H1 (cell line): Measurements from ENCODE around the gene PFDN1. TPM values are rescaled to one million over a fixed set of nuclear protein-coding genes. Genes with fewer than 3 reads are reported as not detected.

Experiments used
- CTCF ChIA-PET: fragments of 300-600 bp; sonication (Branson Sonifier 250); formaldehyde crosslinking; loops from one replicate; lab custom pipeline; 2021; ENCODE audit not compliant: partially characterized antibody; lab: Charles Lee
- POLR2A ChIA-PET: fragments of 300-600 bp; sonication (Branson Sonifier 250); formaldehyde crosslinking; loops from one replicate; lab custom pipeline; 2021; ENCODE audit warnings: inconsistent platforms; ENCODE audit not compliant: partially characterized antibody; lab: Charles Lee
- DNase-seq, 2 experiments: peaks; one replicate each; pipeline versions ENCODE4 v3.0.0 to v3.0.0-alpha.2; 2010 to 2022; ENCODE audit warnings: low spot score in 2 of 2, low read depth in 1 of 2, mixed read lengths in 1 of 2
- FAIRE-seq: peaks from 2 replicates; lab custom pipeline; 2011; peaks lifted over from hg19 to GRCh38; lab: Jason Lieb, UNC
- H2AFZ ChIP-seq: 2 replicates; pipeline ENCODE4 v1.8.1; 2012; ENCODE audit warnings: low read length, inconsistent platforms
- H2AK5ac ChIP-seq: 2 replicates; pipeline ENCODE4 v1.6.1; 2013; ENCODE audit warnings: low read depth, low read length
- H2BK120ac ChIP-seq: replicated peaks from 2 replicates; pipeline ENCODE3; 2013; ENCODE audit warnings: low read depth, low read length, inconsistent platforms
- H2BK12ac ChIP-seq: 2 replicates; pipeline ENCODE4 v1.6.1; 2013; ENCODE audit warnings: low read depth, low read length
- H2BK15ac ChIP-seq: 2 replicates; pipeline ENCODE4 v1.6.1; 2013; ENCODE audit warnings: low read length
- H2BK20ac ChIP-seq: 2 replicates; pipeline ENCODE4 v1.6.1; 2013; ENCODE audit warnings: low read length
- H2BK5ac ChIP-seq: 2 replicates; pipeline ENCODE4 v1.6.1; 2013; ENCODE audit warnings: low read depth, low read length
- H3K14ac ChIP-seq: 2 replicates; pipeline ENCODE4 v1.6.1; 2013; ENCODE audit warnings: inconsistent platforms; ENCODE audit not compliant: insufficient read length
- H3K18ac ChIP-seq: 2 replicates; pipeline ENCODE4 v1.6.1; 2013; ENCODE audit warnings: low read length; ENCODE audit errors: extremely low read depth
- H3K23ac ChIP-seq: 2 replicates; pipeline ENCODE4 v1.6.1; 2013; ENCODE audit warnings: inconsistent platforms; ENCODE audit not compliant: insufficient read length
- H3K23me2 ChIP-seq: 2 replicates; pipeline ENCODE4 v1.6.1; 2013; ENCODE audit warnings: low read depth, low read length
- H3K27ac ChIP-seq: 2 replicates; pipeline ENCODE4 v1.6.1; 2011; ENCODE audit warnings: low read depth, low read length, inconsistent platforms
- H3K27me3 ChIP-seq, 4 experiments: replicated peaks in 1 of 4; 1 replicate in 1 of 4; 2 replicates in 3 of 4; pipeline versions ENCODE4 v1.6.1 to v1.8.1; 2011 to 2013; ENCODE audit warnings: low read length in 3 of 4, mild to moderate bottlenecking in 3 of 4, inconsistent platforms in 2 of 4, mixed read lengths in 2 of 4, moderate library complexity in 1 of 4; ENCODE audit not compliant: control insufficient read depth in 3 of 4, insufficient read depth in 3 of 4; ENCODE audit errors: extremely low read depth in 1 of 4
- H3K36me3 ChIP-seq, 4 experiments: 2 replicates each; pipeline versions ENCODE4 v1.6.1 to v1.8.1; 2011 to 2013; ENCODE audit warnings: mild to moderate bottlenecking in 4 of 4, low read length in 3 of 4, moderate library complexity in 2 of 4, control low read depth in 1 of 4, inconsistent platforms in 1 of 4; ENCODE audit not compliant: insufficient read depth in 4 of 4, control insufficient read depth in 2 of 4
- H3K4ac ChIP-seq: replicated peaks from 2 replicates; pipeline ENCODE3; 2013; ENCODE audit warnings: low read length, low read depth, mixed read lengths, inconsistent platforms; ENCODE audit not compliant: insufficient read length
- H3K4me1 ChIP-seq, 4 experiments: replicated peaks in 1 of 4; 1 replicate in 1 of 4; 2 replicates in 3 of 4; pipeline versions ENCODE4 v1.6.1 to v1.8.1; 2011 to 2013; ENCODE audit warnings: low read length in 3 of 4, inconsistent platforms in 2 of 4, mixed read lengths in 1 of 4; ENCODE audit not compliant: insufficient read depth in 4 of 4, control insufficient read depth in 3 of 4
- H3K4me2 ChIP-seq, 2 experiments: 2 replicates each; pipeline versions ENCODE4 v1.6.1 to v1.8.1; 2011 to 2013; ENCODE audit warnings: low read depth in 2 of 2, low read length in 2 of 2, control low read depth in 1 of 2, inconsistent platforms in 1 of 2, mild to moderate bottlenecking in 1 of 2; ENCODE audit not compliant: insufficient read depth in 1 of 2
- H3K4me3 ChIP-seq, 4 experiments: fragments of 200-600, 300-600 bp in 1 of 4; sonication (generic), shearing (Covaris generic), sonication (Bioruptor Twin) in 1 of 4; 2 replicates each; pipeline versions ENCODE4 v1.5.1 to v1.8.1; 2011 to 2016; ENCODE audit warnings: low read length in 4 of 4, low read depth in 3 of 4, control low read depth in 2 of 4, inconsistent platforms in 2 of 4, mild to moderate bottlenecking in 2 of 4, mixed read lengths in 1 of 4, moderate library complexity in 1 of 4; ENCODE audit not compliant: insufficient read depth in 2 of 4; ENCODE audit errors: extremely low read depth in 1 of 4
- H3K56ac ChIP-seq: replicated peaks from 2 replicates; pipeline ENCODE3; 2013; ENCODE audit warnings: low read depth, mild to moderate bottlenecking, mixed read lengths, low read length, inconsistent platforms; ENCODE audit not compliant: insufficient read length
- H3K79me1 ChIP-seq: 2 replicates; pipeline ENCODE4 v1.6.1; 2013; ENCODE audit warnings: low read depth, low read length, control low read depth
- H3K79me2 ChIP-seq, 2 experiments: 2 replicates each; pipeline versions ENCODE4 v1.6.1 to v1.8.1; 2012 to 2013; ENCODE audit warnings: low read length in 2 of 2, mild to moderate bottlenecking in 2 of 2, inconsistent platforms in 1 of 2; ENCODE audit not compliant: insufficient read depth in 2 of 2, control insufficient read depth in 1 of 2
- H3K9ac ChIP-seq, 4 experiments: replicated peaks in 1 of 4; 1 replicate in 1 of 4; 2 replicates in 3 of 4; pipeline versions ENCODE4 v1.6.1 to v1.8.1; 2011 to 2013; ENCODE audit warnings: low read depth in 3 of 4, low read length in 3 of 4, control low read depth in 2 of 4, mild to moderate bottlenecking in 2 of 4, moderate library complexity in 2 of 4, inconsistent platforms in 1 of 4; ENCODE audit errors: extremely low read depth in 1 of 4
- H3K9me3 ChIP-seq, 2 experiments: 2 replicates each; pipeline versions ENCODE4 v1.6.1 to v1.8.1; 2012 to 2013; ENCODE audit warnings: mild to moderate bottlenecking in 2 of 2, moderate library complexity in 2 of 2, control low read depth in 1 of 2, inconsistent platforms in 1 of 2, low read depth in 1 of 2, low read length in 1 of 2, mixed read lengths in 1 of 2; ENCODE audit not compliant: insufficient read depth in 2 of 2
- H4K20me1 ChIP-seq, 2 experiments: replicated peaks in 1 of 2; 2 replicates each; pipeline versions ENCODE3 to v1.8.1; 2011 to 2013; ENCODE audit warnings: inconsistent platforms in 2 of 2, low read length in 2 of 2, mild to moderate bottlenecking in 1 of 2; ENCODE audit not compliant: insufficient read depth in 2 of 2, control insufficient read depth in 1 of 2
- H4K5ac ChIP-seq: 2 replicates; pipeline ENCODE4 v1.6.1; 2013; ENCODE audit warnings: low read length, low read depth, mixed read lengths, inconsistent platforms; ENCODE audit not compliant: insufficient read length
- H4K8ac ChIP-seq: 2 replicates; pipeline ENCODE4 v1.8.0; 2013; ENCODE audit warnings: mild to moderate bottlenecking, moderate library complexity, low read length, inconsistent platforms; ENCODE audit not compliant: insufficient read depth; ENCODE audit errors: extremely low read depth
- H4K91ac ChIP-seq: replicated peaks from 2 replicates; pipeline ENCODE3; 2013; ENCODE audit warnings: low read length, mixed read lengths, inconsistent platforms; ENCODE audit not compliant: insufficient read length
- CBX8 ChIP-seq: fragments of 300-800, 300-1000 bp; sonication (generic); IDR thresholded peaks from 2 replicates; pipeline ENCODE4 v1.7.1; 2016; ENCODE audit warnings: low read depth, low read length, borderline replicate concordance
- CEBPB ChIP-seq: IDR thresholded peaks from 2 replicates; pipeline ENCODE4 v1.6.1; 2012; ENCODE audit warnings: low read depth, low read length
- CHD1 ChIP-seq: IDR thresholded peaks from 2 replicates; pipeline ENCODE4 v1.6.1; 2012; ENCODE audit warnings: low read depth, low read length, improper control_type of control experiment
- CTCF ChIP-seq, 3 experiments: IDR thresholded peaks; 1 replicate in 2 of 3; 2 replicates in 1 of 3; pipeline versions ENCODE4 v1.5.1 to v1.6.1; 2011; ENCODE audit warnings: low read length in 3 of 3, mild to moderate bottlenecking in 3 of 3, inconsistent platforms in 2 of 3, low read depth in 1 of 3, moderate library complexity in 1 of 3; ENCODE audit not compliant: insufficient read depth in 1 of 3; ENCODE audit errors: control extremely low read depth in 1 of 3
- E2F6 ChIP-seq: IDR thresholded peaks from 2 replicates; pipeline ENCODE4 v1.6.1; 2012; ENCODE audit warnings: inconsistent platforms
- GTF2F1 ChIP-seq: IDR thresholded peaks from 2 replicates; pipeline ENCODE4 v1.6.1; 2012; ENCODE audit warnings: low read depth, low read length, improper control_type of control experiment, borderline replicate concordance
- MAFK ChIP-seq: IDR thresholded peaks from 2 replicates; pipeline ENCODE4 v1.6.1; 2012; ENCODE audit warnings: low read depth, mild to moderate bottlenecking, improper control_type of control experiment, low read length
- NRF1 ChIP-seq: IDR thresholded peaks from 2 replicates; pipeline ENCODE4 v1.6.1; 2011; ENCODE audit warnings: mild to moderate bottlenecking, low read depth, low read length, improper control_type of control experiment
- SIX5 ChIP-seq: IDR thresholded peaks from 2 replicates; pipeline ENCODE4 v1.6.1; 2011; ENCODE audit warnings: mild to moderate bottlenecking, low read depth, low read length
- TAF1 ChIP-seq: IDR thresholded peaks from 2 replicates; pipeline ENCODE4 v1.6.1; 2011; ENCODE audit warnings: mild to moderate bottlenecking, low read depth, low read length
- TBP ChIP-seq: IDR thresholded peaks from 2 replicates; pipeline ENCODE4 v1.6.1; 2011; ENCODE audit warnings: low read depth, low read length, improper control_type of control experiment
- WGBS, 2 experiments: shearing (Covaris generic) in 1 of 2; methylation state at CpG; one replicate each; pipeline versions ENCODE4 v1.1.6 to v1.1.7; 2013 to 2015; ENCODE audit warnings: low lambda C conversion rate in 2 of 2, mixed read lengths in 2 of 2, inconsistent platforms in 1 of 2, low coverage in 1 of 2, missing lambda C conversion rate in 1 of 2; ENCODE audit not compliant: insufficient replicate concordance in 2 of 2, insufficient coverage in 1 of 2, insufficient read length in 1 of 2; ENCODE audit errors: extremely low coverage in 1 of 2, missing lambda C conversion rate in 1 of 2; 5-methylcytosine and 5-hydroxymethylcytosine counted together
- polyA plus RNA-seq, 7 experiments: library from polyadenylated mRNA; depleted of rRNA in 3 of 7; stranded (reverse) in 5 of 7; unstranded in 2 of 7; fragments of >200 nt in 5 of 7; fragments of 200-250 nt in 2 of 7; gene quantifications; 1 replicate in 5 of 7; 2 replicates in 1 of 7; 4 replicates in 1 of 7; pipeline versions ENCODE4 v1.2.1 to v1.2.3, GENCODE V29; 2011 to 2013; ENCODE audit warnings: missing spikeins in 2 of 7, mixed read lengths in 2 of 7
- total RNA-seq: library from RNA; stranded (reverse); fragmentation: NEBNext Ultra II Directional; extraction: Animal tissue kit (Norgen Biotek cat#: 25700); gene quantifications from 2 replicates; pipeline ENCODE4 v1.2.1, GENCODE V29; 2021
- TF ChIP-seq, protein P1 (sequence below): IDR thresholded peaks from 2 replicates; pipeline ENCODE4 v1.6.1; 2012; ENCODE audit warnings: inconsistent platforms

Gene PFDN1
- total and polyA plus RNA-seq, 2 of the 8 experiments (the other 6 are each of a cell fraction or from before 2014, with no cell fraction given): 53.0 to 89.6 TPM

DNA sequence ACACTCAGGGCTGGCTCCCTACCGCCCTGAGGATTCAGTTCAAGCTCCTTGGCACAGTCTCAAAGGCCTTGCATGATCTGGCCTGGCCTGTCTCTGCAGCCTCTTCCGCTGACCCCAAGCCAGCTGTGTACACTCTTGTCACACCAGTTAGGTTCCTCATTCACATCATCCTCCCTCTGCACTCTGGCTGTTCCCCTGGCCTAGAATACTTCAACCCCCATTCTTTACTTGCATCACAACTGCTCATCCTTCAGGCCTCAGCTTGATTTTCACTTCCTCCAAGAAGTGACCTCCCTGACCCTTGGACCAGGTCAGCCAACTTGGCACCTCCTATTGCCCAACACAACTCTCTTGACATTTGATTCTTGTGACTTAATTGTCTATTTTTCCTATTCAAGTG, 18.9 kb upstream of the PFDN1 start:
- no peak overlapping the region for H2BK12ac ChIP-seq
- no peak overlapping the region for H2BK5ac ChIP-seq
- ChIA-PET CTCF (interaction anchor here (0.5 to 14.2 kb wide), 10 partner anchors 13 to 371 kb away, joined by 3 to 102 read pairs (median 3); partner anchors contain the start of gene PFDN1), POLR2A (interaction anchor here (2.1 kb wide), 1 partner anchor 18 kb away, joined by 8 read pairs; the partner anchor contains the start of gene PFDN1)
- no peak overlapping the region for H3K4ac ChIP-seq
- H3K4me3 ChIP-seq: no peak overlapping the region
- no peak overlapping the region for H2AK5ac ChIP-seq
- no peaks in the 10 kb centered on the region for H3K79me2 ChIP-seq
- no peaks in the 10 kb centered on the region for H3K27me3 ChIP-seq
- H3K4me2 ChIP-seq: no peak overlapping the region
- no peak overlapping the region for H3K56ac ChIP-seq
- no peak overlapping the region for H3K14ac ChIP-seq
- H2BK20ac ChIP-seq: no peak overlapping the region
- no peak overlapping the region for H3K23ac ChIP-seq
- no peak overlapping the region for H3K9ac ChIP-seq
- no peaks in the 10 kb centered on the region for H3K23me2 ChIP-seq
- no peak overlapping the region for H2AFZ ChIP-seq
- FAIRE-seq: no peak
- H4K20me1 ChIP-seq: no peaks in the 10 kb centered on the region
- no peaks in the 10 kb centered on the region for H3K36me3 ChIP-seq
- DNase-seq: no peak
- no peaks in the 10 kb centered on the region for H3K79me1 ChIP-seq
- whole genome bisulfite sequencing, 2 experiments: 76% methylated on average over 2 of the region's 2 CpGs; no CpG with 5 or more reads in 1 of the 2 experiments
- H3K27ac ChIP-seq: no peak overlapping the region
- no peak overlapping the region for H4K8ac ChIP-seq
- H2BK15ac ChIP-seq: no peak overlapping the region
- no peaks in the 10 kb centered on the region for H3K9me3 ChIP-seq
- H2BK120ac ChIP-seq: no peak overlapping the region
- no peaks in the 10 kb centered on the region; a peak in 1 of 7 replicates for H3K4me1 ChIP-seq
- H4K5ac ChIP-seq: no peak overlapping the region
- no peak overlapping the region for H4K91ac ChIP-seq
- H3K18ac ChIP-seq: no peak overlapping the region
- TF ChIP-seq CBX8 (no peak), E2F6 (no peak), TBP (no peak), NRF1 (no peak), CHD1 (no peak), CEBPB (no peak), SIX5 (no peak), TAF1 (no peak), CTCF (IDR thresholded peaks at IDR 0.05; ENCODE audit: control extremely low read depth in 1 of 3, insufficient read depth in 1 of 3, low read depth in 1 of 3, low read length in 3 of 3) (no peak), GTF2F1 (no peak), MAFK (no peak)
- TF ChIP-seq, protein P1, sequence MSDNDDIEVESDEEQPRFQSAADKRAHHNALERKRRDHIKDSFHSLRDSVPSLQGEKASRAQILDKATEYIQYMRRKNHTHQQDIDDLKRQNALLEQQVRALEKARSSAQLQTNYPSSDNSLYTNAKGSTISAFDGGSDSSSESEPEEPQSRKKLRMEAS: no peak
